ENCODE data around the gene PFDN4.

PFDN4 gene

DNA sequence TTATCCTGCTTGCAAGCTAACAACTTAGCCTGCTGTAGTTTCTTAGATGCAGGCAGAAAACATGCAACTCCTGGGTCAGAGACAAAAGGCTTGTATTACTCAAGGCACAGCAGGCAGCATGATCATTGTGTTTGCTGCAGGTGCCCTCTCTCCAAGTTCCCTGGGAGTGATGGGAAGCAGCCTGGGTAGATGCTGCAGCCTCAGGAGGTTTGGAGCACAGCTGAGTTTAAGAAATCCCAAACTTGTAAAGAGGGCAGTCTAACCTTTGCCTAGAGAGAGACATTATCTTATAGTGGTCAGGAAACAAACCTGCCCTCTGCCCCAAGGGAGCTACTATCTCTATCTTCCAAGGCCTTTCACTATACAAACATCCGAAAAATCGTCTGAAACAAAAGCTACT, 61.1 kb downstream of the PFDN4 start:
- DNase-seq (ENCODE audit: low spot score), result no peak
